Large intestine (tissue), 3 donors: ENCODE results near the gene CASK. TPM values are rescaled to one million over a fixed set of nuclear protein-coding genes. Genes with fewer than 3 reads are reported as not detected.

Experiments used
- DNase-seq, 2 donors: peaks; one replicate each; pipeline versions ENCODE4 v3.0.0 to v3.0.0-alpha.2; 2013
- H3K27ac ChIP-seq: one replicate; pipeline ENCODE4 v1.5.1; 2013; ENCODE audit warnings: low read length
- H3K27me3 ChIP-seq: 2 replicates; pipeline ENCODE4 v1.6.1; 2013; ENCODE audit warnings: low read length; ENCODE audit not compliant: control insufficient read depth, insufficient read depth
- H3K36me3 ChIP-seq: 2 replicates; pipeline ENCODE4 v1.6.1; 2013; ENCODE audit warnings: low read length; ENCODE audit not compliant: control insufficient read depth, insufficient read depth
- H3K4me1 ChIP-seq: one replicate; pipeline ENCODE4 v1.6.1; 2013; ENCODE audit warnings: low read length; ENCODE audit not compliant: control insufficient read depth, insufficient read depth
- H3K4me3 ChIP-seq: one replicate; pipeline ENCODE4 v1.5.1; 2013; ENCODE audit warnings: low read length
- H3K9me3 ChIP-seq: one replicate; pipeline ENCODE4 v1.6.1; 2013; ENCODE audit warnings: mild to moderate bottlenecking, low read depth, low read length, moderate library complexity; ENCODE audit not compliant: control insufficient read depth
- WGBS: methylation state at CpG from one replicate; pipeline ENCODE4 v1.1.5; 2013; ENCODE audit warnings: low lambda C conversion rate; ENCODE audit not compliant: insufficient coverage; 5-methylcytosine and 5-hydroxymethylcytosine counted together
- polyA plus RNA-seq: library from polyadenylated mRNA; unstranded; fragments of 120-200 nt; gene quantifications from one replicate; pipeline ENCODE4 v1.2.1, GENCODE V29; 2013

The CASK gene
- polyA plus RNA-seq, 1 donor, result 71.3 TPM

GRCh38 chrX:41703574-41704029, 219.8 kb downstream of the CASK start:
- no peaks in the 10 kb centered on the region for H3K4me1 ChIP-seq
- no peaks in the 10 kb centered on the region for H3K9me3 ChIP-seq
- no peak overlapping the region for H3K4me3 ChIP-seq
- peaks cover 4% of the 10 kb centered on the region for H3K36me3 ChIP-seq
- H3K27me3 ChIP-seq, result no peaks in the 10 kb centered on the region
- no peak overlapping the region for H3K27ac ChIP-seq
- no peak for DNase-seq

- no peak overlapping the region for H3K4me3 ChIP-seq
- H3K27me3 ChIP-seq, result no peaks in the 10 kb centered on the region
- DNase-seq, result no peak
- H3K36me3 ChIP-seq, result no peaks in the 10 kb centered on the region
- WGBS, result no CpG with 5 or more reads among the region's 7 CpGs
- H3K27ac ChIP-seq, result no peak overlapping the region
- H3K4me1 ChIP-seq, result no peaks in the 10 kb centered on the region
- H3K9me3 ChIP-seq, result no peaks in the 10 kb centered on the region
Measured at GRCh38 chrX:41695426-41695825, 227.9 kb downstream of the CASK start.

- Histone ChIP-seq H3K4me3 (no peak overlapping the region), H3K4me1 (no peaks in the 10 kb centered on the region), H3K36me3 (no peaks in the 10 kb centered on the region), H3K27me3 (no peaks in the 10 kb centered on the region), H3K27ac (no peak overlapping the region), H3K9me3 (no peaks in the 10 kb centered on the region)
- WGBS, result no CpG with 5 or more reads among the region's 3 CpGs
- DNase-seq, result no peak
Measured at GRCh38 chrX:41693024-41693423, 230.3 kb downstream of the CASK start.

- WGBS, result no CpG with 5 or more reads among the region's 1 CpG
Measured at GRCh38 chrX:41692162-41692749, 231.1 kb downstream of the CASK start.

GRCh38 chrX:41689711-41690110, 233.6 kb downstream of the CASK start:
- no peak for DNase-seq
- Histone ChIP-seq H3K27ac (no peak overlapping the region), H3K27me3 (no peaks in the 10 kb centered on the region), H3K4me3 (no peak overlapping the region), H3K36me3 (no peaks in the 10 kb centered on the region), H3K4me1 (no peaks in the 10 kb centered on the region), H3K9me3 (no peaks in the 10 kb centered on the region)
- no CpG with 5 or more reads among the region's 3 CpGs for WGBS

More at GRCh38 chrX:41692162-41692749, 231.1 kb downstream of the CASK start:
- H3K4me3 ChIP-seq, result no peak overlapping the region
- DNase-seq, result no peak
- no peaks in the 10 kb centered on the region for H3K9me3 ChIP-seq
- no peaks in the 10 kb centered on the region for H3K4me1 ChIP-seq
- H3K27ac ChIP-seq, result no peak overlapping the region
- H3K27me3 ChIP-seq, result no peaks in the 10 kb centered on the region
- no peaks in the 10 kb centered on the region for H3K36me3 ChIP-seq

GRCh38 chrX:41688835-41689234, 234.5 kb downstream of the CASK start, which contains the start of gene GPR34:
Gene GPR34 (plus strand): TSS chrX:41688973. CDS start chrX:41695634, 6,661 bp downstream.
- Histone ChIP-seq H3K4me3 (no peak within 1 kb of the TSS), H3K4me1 (no peaks in the 10 kb centered on the region), H3K27ac (no peak within 1 kb of the TSS), H3K36me3 (no peaks in the 10 kb centered on the region), H3K27me3 (no peaks in the 10 kb centered on the region), H3K9me3 (no peaks in the 10 kb centered on the region)
- DNase-seq, result no peak
- WGBS, result no CpG with 5 or more reads among the region's 8 CpGs

GRCh38 chrX:41688156-41688555, 235.2 kb downstream of the CASK start:
- 100% methylated on average over 1 of the region's 2 CpGs for WGBS
- DNase-seq, result no peak

GRCh38 chrX:41686788-41687187, 236.6 kb downstream of the CASK start:
- no peak for DNase-seq
- H3K4me1 ChIP-seq, result no peaks in the 10 kb centered on the region
- WGBS, result 86% methylated on average over 2 of the region's 4 CpGs
- no peaks in the 10 kb centered on the region for H3K9me3 ChIP-seq
- no peak overlapping the region for H3K4me3 ChIP-seq
- H3K27me3 ChIP-seq, result no peaks in the 10 kb centered on the region
- no peak overlapping the region for H3K27ac ChIP-seq
- H3K36me3 ChIP-seq, result no peaks in the 10 kb centered on the region

More at GRCh38 chrX:41688156-41688555, 235.2 kb downstream of the CASK start:
- Histone ChIP-seq H3K27me3 (no peaks in the 10 kb centered on the region), H3K27ac (no peak overlapping the region), H3K4me1 (no peaks in the 10 kb centered on the region), H3K9me3 (no peaks in the 10 kb centered on the region), H3K36me3 (no peaks in the 10 kb centered on the region), H3K4me3 (no peak overlapping the region)

GRCh38 chrX:41684940-41685339, 238.4 kb downstream of the CASK start:
- no peak overlapping the region for H3K4me3 ChIP-seq
- DNase-seq, result no peak
- H3K9me3 ChIP-seq, result no peaks in the 10 kb centered on the region
- H3K36me3 ChIP-seq, result no peaks in the 10 kb centered on the region
- no peaks in the 10 kb centered on the region for H3K27me3 ChIP-seq
- no peak overlapping the region for H3K27ac ChIP-seq
- H3K4me1 ChIP-seq, result no peaks in the 10 kb centered on the region
- no CpG with 5 or more reads among the region's 2 CpGs for WGBS

- Histone ChIP-seq H3K36me3 (no peaks in the 10 kb centered on the region), H3K27ac (no peak overlapping the region), H3K4me1 (no peaks in the 10 kb centered on the region), H3K4me3 (no peak overlapping the region), H3K9me3 (no peaks in the 10 kb centered on the region), H3K27me3 (no peaks in the 10 kb centered on the region)
- no CpG with 5 or more reads among the region's 3 CpGs for WGBS
- no peak for DNase-seq
Measured at GRCh38 chrX:41684138-41684537, 239.2 kb downstream of the CASK start.
